Measurements from ENCODE around the gene PER1. TPM values are rescaled to one million over a fixed set of nuclear protein-coding genes. Genes with fewer than 3 reads are reported as not detected.

Gene PER1
- total and polyA plus RNA-seq, 4 donors: 93.5 to 238 (median 129) TPM

DNA sequence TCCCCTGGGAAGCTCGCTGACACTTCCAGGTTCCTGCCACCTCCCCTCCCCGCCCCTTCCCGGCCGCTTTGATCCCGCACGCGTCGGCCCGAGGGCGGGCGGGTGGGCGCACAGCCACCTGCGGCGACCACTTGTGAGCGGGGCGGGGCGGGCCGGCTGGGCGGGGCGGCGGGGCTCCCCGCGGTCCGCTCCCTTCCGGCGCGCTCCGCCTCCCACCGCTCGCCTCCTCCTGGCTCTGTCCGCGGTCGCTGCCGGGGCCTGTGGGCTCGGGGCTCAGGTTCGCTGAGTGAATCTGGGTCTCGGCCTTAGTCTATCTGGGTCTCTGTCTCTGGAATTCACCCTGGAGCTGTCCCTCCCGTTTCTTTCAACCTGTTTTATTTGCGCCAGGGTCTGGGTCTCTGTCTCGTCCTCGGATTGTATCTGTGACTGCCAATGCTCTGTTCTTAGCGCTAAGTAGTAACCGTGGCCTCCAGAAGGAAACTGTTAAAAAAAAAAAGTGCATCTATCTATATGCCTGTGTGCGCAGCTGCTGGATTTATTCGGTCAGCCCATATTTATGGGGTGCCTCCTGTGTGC lies 25.6 kb downstream of the PER1 start:
- Histone ChIP-seq H3K36me3 (ENCODE audit: control insufficient read depth in 4 of 4, insufficient read depth in 4 of 4, low read length in 4 of 4) (no peaks in the 10 kb centered on the region), H3K4me1 (ENCODE audit: control insufficient read depth in 5 of 5, insufficient read depth in 5 of 5, low read length in 5 of 5) (peaks cover 0 to 49% (median 32%) of the 10 kb centered on the region in 5 donors), H3K4me3 (peak overlapping the region; percentile 34), H3K27me3 (ENCODE audit: control insufficient read depth in 3 of 3, insufficient read depth in 3 of 3, low read length in 2 of 3) (peaks cover 0 to 56% (median 33%) of the 10 kb centered on the region in 3 donors), H3K9ac (ENCODE audit: insufficient read depth in 1 of 2, low read length in 2 of 2) (peak overlapping the region in 1 of 2 donors; percentile 87), H3K27ac (ENCODE audit: low read depth in 1 of 2, low read length in 1 of 2) (peak overlapping the region; percentile 29 to 51), H3K9me3 (ENCODE audit: control insufficient read depth in 4 of 4, insufficient read depth in 3 of 4, low read length in 3 of 4) (no peaks in the 10 kb centered on the region)
- peak; percentile 58 to 65 (median 62) for DNase-seq
- TF ChIP-seq, protein P1, sequence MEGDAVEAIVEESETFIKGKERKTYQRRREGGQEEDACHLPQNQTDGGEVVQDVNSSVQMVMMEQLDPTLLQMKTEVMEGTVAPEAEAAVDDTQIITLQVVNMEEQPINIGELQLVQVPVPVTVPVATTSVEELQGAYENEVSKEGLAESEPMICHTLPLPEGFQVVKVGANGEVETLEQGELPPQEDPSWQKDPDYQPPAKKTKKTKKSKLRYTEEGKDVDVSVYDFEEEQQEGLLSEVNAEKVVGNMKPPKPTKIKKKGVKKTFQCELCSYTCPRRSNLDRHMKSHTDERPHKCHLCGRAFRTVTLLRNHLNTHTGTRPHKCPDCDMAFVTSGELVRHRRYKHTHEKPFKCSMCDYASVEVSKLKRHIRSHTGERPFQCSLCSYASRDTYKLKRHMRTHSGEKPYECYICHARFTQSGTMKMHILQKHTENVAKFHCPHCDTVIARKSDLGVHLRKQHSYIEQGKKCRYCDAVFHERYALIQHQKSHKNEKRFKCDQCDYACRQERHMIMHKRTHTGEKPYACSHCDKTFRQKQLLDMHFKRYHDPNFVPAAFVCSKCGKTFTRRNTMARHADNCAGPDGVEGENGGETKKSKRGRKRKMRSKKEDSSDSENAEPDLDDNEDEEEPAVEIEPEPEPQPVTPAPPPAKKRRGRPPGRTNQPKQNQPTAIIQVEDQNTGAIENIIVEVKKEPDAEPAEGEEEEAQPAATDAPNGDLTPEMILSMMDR (IDR thresholded peaks at IDR 0.05; ENCODE audit: control extremely low read depth, extremely low read depth): no peak
- WGBS, 2 donors: 1% methylated on average over 44 to 45 of the region's 45 CpGs
- ATAC-seq (ENCODE audit: insufficient read depth, low FRiP score): peak; percentile 44

DNA sequence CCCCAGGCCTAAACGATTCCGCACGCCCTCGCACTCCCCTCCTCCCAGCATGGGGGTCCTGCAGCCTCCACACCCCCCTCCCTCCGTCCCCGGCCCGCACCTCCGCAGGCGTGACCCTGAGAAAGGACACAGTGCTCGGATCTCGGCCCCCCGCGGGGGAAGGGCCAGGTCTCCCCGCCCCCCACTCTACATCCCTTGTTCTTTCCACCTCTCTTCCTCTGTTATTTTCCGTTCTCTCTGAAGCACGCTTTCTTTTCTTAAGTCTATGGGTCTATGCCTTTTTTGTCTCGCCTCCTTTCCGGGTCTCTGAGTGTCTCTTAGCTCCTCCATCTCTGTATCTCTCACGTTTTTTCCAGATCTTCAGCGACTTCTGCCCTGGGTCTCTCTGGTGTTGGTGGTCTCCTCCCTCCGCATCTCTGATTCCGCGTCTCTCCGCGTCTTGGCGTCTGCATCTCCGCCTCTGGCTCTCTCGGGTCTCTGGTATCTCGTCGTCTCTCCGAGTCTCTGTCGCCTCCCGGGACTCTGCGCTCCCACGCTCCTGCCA lies 26.2 kb downstream of the PER1 start:
- Histone ChIP-seq H3K36me3 (ENCODE audit: control insufficient read depth in 4 of 4, insufficient read depth in 4 of 4, low read length in 4 of 4) (no peaks in the 10 kb centered on the region), H3K9ac (ENCODE audit: insufficient read depth in 1 of 2, low read length in 2 of 2) (peak overlapping the region; percentile 34 to 37), H3K9me3 (ENCODE audit: control insufficient read depth in 4 of 4, insufficient read depth in 3 of 4, low read length in 3 of 4) (no peaks in the 10 kb centered on the region), H3K27me3 (ENCODE audit: control insufficient read depth in 3 of 3, insufficient read depth in 3 of 3, low read length in 2 of 3) (peaks cover 0 to 56% (median 31%) of the 10 kb centered on the region in 3 donors), H3K27ac (ENCODE audit: low read depth in 1 of 2, low read length in 1 of 2) (peak overlapping the region; percentile 29 to 51), H3K4me1 (ENCODE audit: control insufficient read depth in 5 of 5, insufficient read depth in 5 of 5, low read length in 5 of 5) (peaks cover 0 to 51% (median 33%) of the 10 kb centered on the region in 5 donors), H3K4me3 (peak overlapping the region; percentile 34)
- DNase-seq (peak in 1 of 3 donors; percentile 48), ATAC-seq (ENCODE audit: insufficient read depth, low FRiP score) (no peak)
- TF ChIP-seq, protein P1 (IDR thresholded peaks at IDR 0.05; ENCODE audit: control extremely low read depth, extremely low read depth): no peak
- 1% methylated on average over 31 to 35 of the region's 35 CpGs for WGBS, 2 donors

DNA sequence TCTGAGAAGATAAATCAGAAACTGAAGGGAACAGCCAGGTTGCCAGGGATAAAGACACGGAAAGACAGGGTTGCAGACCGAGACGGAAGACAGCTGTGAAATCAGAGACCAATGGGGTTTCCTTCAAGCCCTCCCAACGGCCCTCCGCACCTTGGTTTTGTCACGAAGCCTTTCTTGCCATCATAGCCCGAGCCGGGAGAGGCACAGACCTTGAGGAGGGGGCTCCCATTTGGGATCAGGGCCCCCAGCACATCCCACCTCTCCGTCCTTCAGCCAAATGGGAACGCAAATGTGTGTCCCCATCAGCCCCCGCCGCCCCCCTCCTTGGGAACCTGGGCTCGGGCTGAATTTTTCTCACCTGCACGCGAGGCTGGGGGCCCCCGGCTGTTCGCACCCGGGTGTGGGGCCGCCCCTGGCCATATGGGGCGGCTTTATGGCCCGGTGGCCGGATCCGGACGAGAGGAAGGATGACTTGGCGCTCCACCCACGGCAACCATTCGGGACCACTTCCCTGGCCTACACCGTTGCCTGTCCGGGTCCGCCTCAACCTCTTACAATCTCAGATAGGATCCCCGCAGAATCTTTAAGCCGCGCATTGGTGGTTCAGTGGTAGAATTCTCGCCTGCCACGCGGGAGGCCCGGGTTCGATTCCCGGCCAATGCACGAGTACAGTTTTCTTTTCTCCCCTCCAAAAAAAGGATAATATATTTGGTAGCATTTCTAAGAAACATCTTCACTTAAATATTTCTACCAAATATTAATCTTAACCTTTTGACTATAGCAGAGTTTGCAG lies 26.9 kb downstream of the PER1 start:
- 1% methylated on average over 40 of the region's 40 CpGs for WGBS, 2 donors
- peak; percentile 91 to 93 (median 91) for DNase-seq
- no peak overlapping the region for H3K27ac ChIP-seq (ENCODE audit: low read depth in 1 of 2, low read length in 1 of 2)
- peak overlapping the region; percentile 37 to 50 for H3K9ac ChIP-seq (ENCODE audit: insufficient read depth in 1 of 2, low read length in 2 of 2)
- peaks cover 0 to 56% (median 32%) of the 10 kb centered on the region in 3 donors for H3K27me3 ChIP-seq (ENCODE audit: control insufficient read depth in 3 of 3, insufficient read depth in 3 of 3, low read length in 2 of 3)
- H3K36me3 ChIP-seq (ENCODE audit: control insufficient read depth in 4 of 4, insufficient read depth in 4 of 4, low read length in 4 of 4): no peaks in the 10 kb centered on the region
- H3K4me3 ChIP-seq: no peak overlapping the region
- TF ChIP-seq, protein P1 (IDR thresholded peaks at IDR 0.05; ENCODE audit: control extremely low read depth, extremely low read depth): no peak
- peak; percentile 31 for ATAC-seq (ENCODE audit: insufficient read depth, low FRiP score)
- peaks cover 0 to 58% (median 33%) of the 10 kb centered on the region in 5 donors for H3K4me1 ChIP-seq (ENCODE audit: control insufficient read depth in 5 of 5, insufficient read depth in 5 of 5, low read length in 5 of 5)
- H3K9me3 ChIP-seq (ENCODE audit: control insufficient read depth in 4 of 4, insufficient read depth in 3 of 4, low read length in 3 of 4): no peaks in the 10 kb centered on the region

Measured in lung (tissue), 12 donors.